SK-N-SH treated with all-trans-retinoic acid at 6 μM for 48 hours (cell line): ENCODE results near the gene MMEL1.

Experiments used
- ESRRG ChIP-seq: fragments of 250-450 bp; sonication (Bioruptor Pico); IDR thresholded peaks from 2 replicates; pipeline ENCODE4 v1.6.1; 2021; ENCODE audit warnings: mild to moderate bottlenecking
- RARB ChIP-seq: fragments of 250-450 bp; sonication (Bioruptor Pico); IDR thresholded peaks from 2 replicates; pipeline ENCODE4 v1.8.0; 2021; ENCODE audit warnings: mild to moderate bottlenecking, moderate library complexity
- ZFP3 ChIP-seq: fragments of 250-450 bp; sonication (Bioruptor Pico); IDR thresholded peaks from 2 replicates; pipeline ENCODE4 v1.5.0; 2020; ENCODE audit warnings: mild to moderate bottlenecking, moderate library complexity
- ZNF565 ChIP-seq: fragments of 450-650 bp; formaldehyde crosslinking; conservative IDR thresholded peaks from 2 replicates; pipeline ENCODE4 v1.5.0; 2020; ENCODE audit warnings: low read depth, mild to moderate bottlenecking, moderate library complexity
- ZNF70 ChIP-seq: fragments of 450-650 bp; formaldehyde crosslinking; IDR thresholded peaks from 2 replicates; pipeline ENCODE4 v1.5.0; 2020; ENCODE audit warnings: mild to moderate bottlenecking, moderate library complexity

DNA sequence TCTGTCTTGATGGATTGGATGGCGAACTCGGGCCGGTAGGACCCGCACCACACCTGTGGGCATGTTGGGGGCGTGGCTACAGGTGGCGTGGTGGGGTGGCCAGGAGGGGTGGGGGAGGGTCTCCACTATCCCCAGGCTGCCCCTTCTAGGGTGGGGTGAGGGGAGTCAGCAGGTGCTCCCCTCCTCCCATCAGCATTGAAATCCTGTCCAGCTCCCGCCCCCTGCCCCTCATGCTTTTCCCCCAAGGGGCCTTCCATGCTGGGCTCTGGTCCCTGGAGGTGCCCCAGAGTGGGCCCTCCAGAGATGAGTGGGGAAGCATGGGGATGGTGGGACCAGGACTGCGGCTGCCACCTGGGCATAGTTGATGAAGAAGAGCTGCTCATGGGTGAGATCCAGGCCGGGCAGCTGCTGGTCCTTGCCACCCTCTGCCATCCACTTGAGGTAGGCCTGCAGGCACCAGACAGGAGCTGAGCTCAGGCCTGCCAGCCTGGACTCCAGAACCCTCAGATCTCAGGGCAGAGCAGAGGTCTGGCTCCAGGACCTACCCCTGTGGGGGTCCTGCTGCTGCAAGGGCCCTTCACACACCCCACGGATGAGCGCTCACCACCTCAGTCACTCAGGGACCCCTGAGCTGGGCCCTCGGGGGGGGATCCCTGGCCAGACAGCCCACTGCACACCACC is 41.1 kb downstream of the MMEL1 start:
- no peak for TF ChIP-seq ESRRG (CRISPR knock-in tag)
- no peak for TF ChIP-seq ZNF565 (CRISPR knock-in tag)
- TF ChIP-seq RARB (CRISPR knock-in tag), result no peak
- TF ChIP-seq ZNF70 (CRISPR knock-in tag), result no peak
- TF ChIP-seq ZFP3 (CRISPR knock-in tag), result no peak
